IPS-NIHi11 (cell line): ENCODE data around the gene FAM20A.

Experiments
- DNase-seq: peaks from one replicate; pipeline ENCODE4 v3.0.0; 2012; ENCODE audit warnings: mixed read lengths, low spot score

The FAM20A gene

GRCh38 chr17:68600931-68601564, at the start of gene FAM20A:
Gene FAM20A (minus strand): TSS chr17:68601367. CDS start chr17:68600666, 701 bp downstream.
- peak; percentile 55 for DNase-seq

GRCh38 chr17:68649324-68649723, 48.2 kb upstream of the FAM20A start:
- no peak for DNase-seq

- no peak for DNase-seq
Measured at GRCh38 chr17:68646626-68647526, 45.7 kb upstream of the FAM20A start.

- no peak for DNase-seq
Measured at GRCh38 chr17:68642118-68642412, 40.9 kb upstream of the FAM20A start.

GRCh38 chr17:68641276-68642117, 40.3 kb upstream of the FAM20A start:
- DNase-seq, result no peak

- DNase-seq, result no peak
Measured at GRCh38 chr17:68640242-68640989, 39.2 kb upstream of the FAM20A start.

GRCh38 chr17:68634345-68634876, 33.2 kb upstream of the FAM20A start:
- DNase-seq, result no peak

- DNase-seq, result no peak
Measured at GRCh38 chr17:68628576-68628957, 27.4 kb upstream of the FAM20A start.

GRCh38 chr17:68627956-68628575, 26.9 kb upstream of the FAM20A start:
- peak; percentile 60 for DNase-seq

GRCh38 chr17:68624381-68624780, 23.2 kb upstream of the FAM20A start:
- no peak for DNase-seq

- DNase-seq, result no peak
Measured at GRCh38 chr17:68623811-68624210, 22.6 kb upstream of the FAM20A start.

- no peak for DNase-seq
Measured at GRCh38 chr17:68622423-68622822, 21.3 kb upstream of the FAM20A start.

GRCh38 chr17:68621065-68621464, 19.9 kb upstream of the FAM20A start:
- DNase-seq, result no peak

- DNase-seq, result no peak
Measured at GRCh38 chr17:68616334-68616733, 15.2 kb upstream of the FAM20A start.

- DNase-seq, result no peak
Measured at GRCh38 chr17:68614718-68615117, 13.6 kb upstream of the FAM20A start.

- DNase-seq, result peak; percentile 72
Measured at GRCh38 chr17:68613739-68614298, 12.7 kb upstream of the FAM20A start.

- DNase-seq, result no peak
Measured at GRCh38 chr17:68612923-68613292, 11.7 kb upstream of the FAM20A start.

- no peak for DNase-seq
Measured at GRCh38 chr17:68612209-68612922, 11.2 kb upstream of the FAM20A start.

- no peak for DNase-seq
Measured at GRCh38 chr17:68611353-68612208, 10.4 kb upstream of the FAM20A start.
